CD4-positive, alpha-beta T cell treated with Interleukin-17A for 4 hours (primary cell): ENCODE data around the gene HOXD3.

ENCODE experiments used
- DNase-seq: peaks from one replicate; pipeline ENCODE4 v3.0.0-alpha.2; 2020; ENCODE audit warnings: mixed read lengths

HOXD3 gene

DNA sequence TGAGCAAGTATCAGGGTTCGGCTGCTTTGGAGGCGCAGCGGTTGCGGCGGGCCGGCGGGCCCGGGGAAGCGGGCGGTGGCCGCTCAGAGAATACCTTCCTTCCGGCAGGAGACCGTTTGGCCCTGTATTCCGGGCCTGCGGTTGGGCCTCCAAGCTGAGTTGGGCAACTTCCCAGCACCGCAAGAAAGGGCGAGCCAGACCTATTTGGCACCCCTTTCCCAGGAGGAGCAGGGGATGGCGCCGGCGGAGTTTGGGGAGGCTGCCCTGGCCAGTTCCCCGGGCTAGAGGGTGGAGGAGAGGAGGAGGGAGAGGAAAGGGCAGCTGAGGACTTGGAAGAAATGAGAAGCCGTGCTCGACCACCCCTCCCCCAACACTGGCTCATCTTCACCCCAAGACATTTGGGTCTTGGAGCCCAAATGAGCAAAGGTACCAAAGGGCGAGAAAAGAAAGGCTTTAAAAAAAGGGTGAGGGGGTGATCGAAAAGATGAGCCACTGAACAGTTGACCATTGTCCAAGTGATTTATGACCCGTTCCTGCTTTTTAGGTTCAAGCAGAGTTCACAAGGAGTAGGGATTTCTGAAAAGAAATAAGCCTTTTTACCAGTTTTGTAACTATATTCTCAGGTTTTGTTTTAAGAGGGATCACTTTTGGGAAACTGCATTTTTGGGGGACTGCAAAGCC, 8.4 kb downstream of the HOXD3 start:
- DNase-seq, result no peak

DNA sequence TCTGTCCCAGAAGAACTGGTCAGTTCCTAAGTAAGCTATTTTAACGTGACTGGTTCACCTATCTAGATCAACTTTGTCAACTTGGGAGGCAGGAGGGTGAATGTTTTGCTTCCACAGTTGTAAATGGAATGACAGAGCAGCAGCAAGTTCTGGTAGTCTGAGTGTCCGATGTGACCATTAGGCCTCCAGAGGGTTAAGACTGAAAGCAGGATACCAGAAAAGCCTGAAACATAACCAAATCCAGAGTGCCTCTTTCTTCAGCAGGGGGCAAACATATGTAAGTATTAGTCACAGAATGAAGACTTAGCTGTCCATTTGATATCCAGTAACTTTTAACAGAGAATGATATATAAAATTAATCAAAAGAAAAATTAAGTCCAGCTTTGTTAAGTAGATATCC, 9.2 kb downstream of the HOXD3 start:
- no peak for DNase-seq

DNA sequence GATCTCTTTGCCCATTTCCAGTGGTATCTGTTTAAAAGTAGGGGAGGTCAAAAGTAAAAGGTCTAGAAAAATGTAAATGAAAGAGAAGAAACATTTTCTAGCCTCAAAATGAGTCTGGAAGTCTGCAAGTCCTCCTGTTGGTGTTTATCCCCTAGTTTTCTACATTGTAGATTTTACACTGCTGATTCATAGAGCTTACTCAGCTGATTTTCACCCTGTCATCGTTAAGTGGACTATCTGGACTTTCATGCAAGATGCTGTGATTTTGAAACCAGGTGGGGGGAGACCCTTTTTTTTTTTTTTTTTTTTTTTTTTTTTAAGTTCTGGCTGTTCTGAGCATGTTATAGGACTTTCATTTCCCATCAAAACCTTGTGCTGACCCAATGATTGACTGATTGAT, 10.3 kb downstream of the HOXD3 start:
- no peak for DNase-seq

DNA sequence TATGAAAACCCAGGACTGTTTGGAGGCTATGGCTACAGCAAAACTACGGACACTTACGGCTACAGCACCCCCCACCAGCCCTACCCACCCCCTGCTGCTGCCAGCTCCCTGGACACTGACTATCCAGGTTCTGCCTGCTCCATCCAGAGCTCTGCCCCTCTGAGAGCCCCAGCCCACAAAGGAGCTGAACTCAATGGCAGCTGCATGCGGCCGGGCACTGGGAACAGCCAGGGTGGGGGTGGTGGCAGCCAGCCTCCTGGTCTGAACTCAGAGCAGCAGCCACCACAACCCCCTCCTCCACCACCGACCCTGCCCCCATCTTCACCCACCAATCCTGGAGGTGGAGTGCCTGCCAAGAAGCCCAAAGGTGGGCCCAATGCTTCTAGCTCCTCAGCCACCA, 12.1 kb downstream of the HOXD3 start:
- no peak for DNase-seq

DNA sequence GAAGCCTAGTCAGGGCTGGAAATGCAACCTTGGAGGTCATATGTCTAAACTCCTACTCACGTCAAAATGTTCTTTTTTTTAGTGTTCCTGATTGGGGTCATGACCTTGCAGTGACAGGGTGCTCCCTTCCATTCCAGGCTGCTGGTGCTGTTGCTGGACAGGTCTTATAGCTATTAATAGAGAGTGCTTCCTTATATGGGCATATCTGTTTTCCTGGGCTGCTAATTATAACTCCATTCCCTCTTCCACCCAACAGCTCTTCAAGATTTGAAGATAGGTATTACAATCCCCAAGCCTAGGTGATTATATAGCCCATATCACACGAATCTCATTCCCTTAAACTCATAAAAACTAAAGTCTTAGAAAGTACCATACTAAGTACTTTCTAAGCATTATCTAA, 12.6 kb downstream of the HOXD3 start:
- no peak for DNase-seq

DNA sequence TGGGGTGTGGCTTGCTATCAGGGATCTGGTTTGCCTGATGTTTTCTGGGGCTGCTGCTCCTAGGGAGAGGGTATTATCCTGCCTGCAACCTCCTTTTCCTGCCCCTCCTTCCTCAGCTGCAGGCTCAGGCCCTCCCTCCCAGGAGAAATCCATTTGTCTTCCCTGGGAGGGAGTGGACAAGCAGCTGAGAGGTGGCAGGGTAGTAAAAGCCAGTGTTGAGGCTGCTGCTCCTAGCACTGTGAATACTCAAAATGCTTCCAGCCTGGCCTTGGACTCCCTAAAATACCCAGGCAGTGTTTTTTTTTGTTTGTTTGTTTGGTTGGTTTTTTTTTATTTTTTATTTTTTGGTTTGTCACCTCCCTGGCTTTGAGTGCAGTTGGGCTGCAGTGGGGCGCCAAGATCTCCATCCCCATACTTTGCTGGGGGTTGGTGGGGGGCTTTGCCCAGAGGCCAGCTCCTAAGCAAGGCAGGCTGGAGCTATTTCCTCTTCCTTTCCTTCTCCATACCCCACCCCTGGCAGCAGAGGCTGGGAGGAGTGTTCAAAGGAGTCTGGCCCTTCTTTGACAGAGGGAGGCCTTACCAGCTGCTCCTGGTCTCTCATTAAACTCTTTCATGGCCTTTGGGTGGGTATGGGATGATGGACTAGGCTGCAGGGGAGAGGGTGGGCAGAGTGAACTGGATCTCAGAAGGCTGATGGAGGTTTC, 13.6 kb downstream of the HOXD3 start:
- no peak for DNase-seq

DNA sequence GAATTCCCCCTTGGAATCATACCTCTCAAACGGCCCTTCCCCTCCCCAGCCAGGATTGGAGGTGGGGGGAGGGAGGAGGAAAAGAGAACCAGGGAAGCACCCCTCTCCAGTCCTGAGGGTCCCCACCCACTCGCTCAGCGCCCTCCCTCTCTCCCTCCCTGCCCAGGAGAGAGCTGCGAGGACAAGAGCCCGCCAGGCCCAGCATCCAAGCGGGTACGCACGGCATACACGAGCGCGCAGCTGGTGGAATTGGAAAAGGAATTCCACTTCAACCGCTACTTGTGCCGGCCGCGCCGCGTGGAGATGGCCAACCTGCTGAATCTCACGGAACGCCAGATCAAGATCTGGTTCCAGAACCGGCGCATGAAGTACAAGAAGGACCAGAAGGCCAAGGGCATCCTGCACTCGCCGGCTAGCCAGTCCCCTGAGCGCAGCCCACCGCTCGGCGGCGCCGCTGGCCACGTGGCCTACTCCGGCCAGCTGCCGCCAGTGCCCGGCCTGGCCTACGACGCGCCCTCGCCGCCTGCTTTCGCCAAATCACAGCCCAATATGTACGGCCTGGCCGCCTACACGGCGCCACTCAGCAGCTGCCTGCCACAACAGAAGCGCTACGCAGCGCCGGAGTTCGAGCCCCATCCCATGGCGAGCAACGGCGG, 14.4 kb downstream of the HOXD3 start:
- no peak for DNase-seq

DNA sequence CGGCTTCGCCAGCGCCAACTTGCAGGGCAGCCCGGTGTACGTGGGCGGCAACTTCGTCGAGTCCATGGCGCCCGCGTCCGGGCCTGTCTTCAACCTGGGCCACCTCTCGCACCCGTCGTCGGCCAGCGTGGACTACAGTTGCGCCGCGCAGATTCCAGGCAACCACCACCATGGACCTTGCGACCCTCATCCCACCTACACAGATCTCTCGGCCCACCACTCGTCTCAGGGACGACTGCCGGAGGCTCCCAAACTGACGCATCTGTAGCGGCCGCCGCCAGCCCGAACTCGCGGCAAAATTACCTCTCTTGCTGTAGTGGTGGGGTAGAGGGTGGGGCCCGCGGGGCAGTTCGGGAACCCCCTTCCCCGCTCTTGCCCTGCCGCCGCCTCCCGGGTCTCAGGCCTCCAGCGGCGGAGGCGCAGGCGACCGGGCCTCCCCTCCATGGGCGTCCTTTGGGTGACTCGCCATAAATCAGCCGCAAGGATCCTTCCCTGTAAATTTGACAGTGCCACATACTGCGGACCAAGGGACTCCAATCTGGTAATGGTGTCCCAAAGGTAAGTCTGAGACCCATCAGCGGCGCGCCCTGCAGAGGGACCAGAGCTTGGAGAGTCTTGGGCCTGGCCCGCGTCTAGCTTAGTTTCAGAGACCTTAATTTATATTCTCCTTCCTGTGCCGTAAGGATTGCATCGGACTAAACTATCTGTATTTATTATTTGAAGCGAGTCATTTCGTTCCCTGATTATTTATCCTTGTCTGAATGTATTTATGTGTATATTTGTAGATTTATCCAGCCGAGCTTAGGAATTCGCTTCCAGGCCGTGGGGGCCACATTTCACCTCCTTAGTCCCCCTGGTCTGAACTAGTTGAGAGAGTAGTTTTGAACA, 15.1 kb downstream of the HOXD3 start:
- DNase-seq, result no peak

DNA sequence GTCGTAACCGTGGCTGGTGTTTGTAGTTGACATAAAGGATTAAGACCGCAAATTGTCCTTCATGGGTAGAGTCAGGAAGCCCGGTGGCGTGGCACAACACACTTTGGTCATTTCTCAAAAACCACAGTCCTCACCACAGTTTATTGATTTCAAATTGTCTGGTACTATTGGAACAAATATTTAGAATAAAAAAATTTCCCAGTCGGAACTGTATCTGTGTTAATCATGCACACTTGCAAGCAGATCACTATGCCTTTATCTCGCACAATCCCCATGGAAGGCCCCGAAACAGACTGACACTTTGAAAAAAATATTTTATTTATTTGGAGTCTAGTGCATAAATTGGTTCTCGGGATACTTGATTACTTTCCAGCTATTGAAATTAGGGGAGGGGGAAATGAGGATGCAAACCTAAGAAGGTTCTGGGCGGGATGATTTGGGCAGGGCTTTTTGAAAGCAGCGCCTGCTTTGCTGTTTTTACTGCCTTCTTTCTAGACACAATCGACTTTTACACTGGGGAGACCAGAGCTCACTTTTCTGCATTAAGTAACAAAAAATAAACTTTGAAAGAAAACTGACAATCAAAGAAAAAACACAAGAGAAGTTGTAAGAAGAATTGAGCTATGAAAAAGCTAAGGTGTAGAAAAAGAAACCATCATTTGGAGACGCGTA, 15.9 kb downstream of the HOXD3 start:
- DNase-seq, result no peak

DNA sequence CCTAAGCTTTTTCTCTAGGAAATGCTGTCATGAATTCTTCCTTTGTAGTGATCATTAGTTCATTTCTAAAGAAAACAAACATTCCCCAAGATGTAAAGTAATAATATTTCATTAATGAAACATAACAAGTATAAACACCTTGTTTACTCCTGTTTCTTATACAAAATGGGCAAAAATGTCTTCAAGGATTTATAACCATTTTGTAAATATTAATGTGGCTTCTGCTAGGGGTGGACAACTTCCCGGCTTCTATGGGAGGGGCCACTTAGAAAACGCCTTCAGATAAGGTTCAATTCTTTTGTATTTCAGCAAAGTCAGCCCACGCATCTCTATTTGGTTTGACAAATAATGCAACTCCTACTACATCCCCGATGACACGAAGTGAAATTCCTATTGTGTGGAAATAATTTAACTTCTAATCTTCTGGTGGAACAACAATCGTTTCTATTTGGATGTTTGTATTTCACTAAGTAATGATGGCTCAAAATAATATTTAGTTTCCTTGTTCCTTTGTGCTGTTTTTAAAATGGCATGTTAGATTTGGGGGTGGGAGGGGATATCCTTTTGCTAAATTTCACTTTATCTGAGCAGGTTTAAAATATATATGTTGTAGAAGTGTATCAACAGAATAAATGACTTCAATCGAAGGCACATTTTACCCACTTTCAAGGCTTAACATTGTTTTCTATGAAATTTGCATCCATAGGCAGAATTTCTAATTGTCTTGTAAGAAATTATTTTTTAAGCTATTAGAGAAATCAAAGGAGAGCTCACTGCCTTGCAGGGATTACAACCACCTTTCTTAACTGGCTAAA, 16.7 kb downstream of the HOXD3 start:
- DNase-seq, result no peak

DNA sequence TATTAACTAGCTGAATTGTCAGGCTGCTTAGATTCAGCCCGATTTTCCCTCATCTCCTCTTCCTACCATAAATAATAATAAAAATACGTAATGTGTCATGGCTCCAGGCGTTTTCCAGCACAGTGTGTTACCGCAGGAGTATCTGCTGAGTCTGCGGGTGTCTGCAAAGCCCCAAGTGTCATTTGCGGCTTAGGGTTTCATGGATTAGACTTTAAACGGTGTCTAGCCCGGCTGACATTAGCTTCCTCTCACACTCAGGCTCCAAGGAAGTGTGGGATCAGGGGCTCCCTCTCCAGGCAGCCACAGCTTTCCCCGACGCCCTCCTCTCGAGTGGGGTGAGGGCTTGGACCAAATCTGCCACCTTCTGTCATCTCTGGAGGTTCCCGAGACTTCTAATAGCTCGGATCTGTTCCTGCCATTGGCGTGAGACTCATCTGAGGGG, 17.3 kb downstream of the HOXD3 start:
- DNase-seq, result no peak

DNA sequence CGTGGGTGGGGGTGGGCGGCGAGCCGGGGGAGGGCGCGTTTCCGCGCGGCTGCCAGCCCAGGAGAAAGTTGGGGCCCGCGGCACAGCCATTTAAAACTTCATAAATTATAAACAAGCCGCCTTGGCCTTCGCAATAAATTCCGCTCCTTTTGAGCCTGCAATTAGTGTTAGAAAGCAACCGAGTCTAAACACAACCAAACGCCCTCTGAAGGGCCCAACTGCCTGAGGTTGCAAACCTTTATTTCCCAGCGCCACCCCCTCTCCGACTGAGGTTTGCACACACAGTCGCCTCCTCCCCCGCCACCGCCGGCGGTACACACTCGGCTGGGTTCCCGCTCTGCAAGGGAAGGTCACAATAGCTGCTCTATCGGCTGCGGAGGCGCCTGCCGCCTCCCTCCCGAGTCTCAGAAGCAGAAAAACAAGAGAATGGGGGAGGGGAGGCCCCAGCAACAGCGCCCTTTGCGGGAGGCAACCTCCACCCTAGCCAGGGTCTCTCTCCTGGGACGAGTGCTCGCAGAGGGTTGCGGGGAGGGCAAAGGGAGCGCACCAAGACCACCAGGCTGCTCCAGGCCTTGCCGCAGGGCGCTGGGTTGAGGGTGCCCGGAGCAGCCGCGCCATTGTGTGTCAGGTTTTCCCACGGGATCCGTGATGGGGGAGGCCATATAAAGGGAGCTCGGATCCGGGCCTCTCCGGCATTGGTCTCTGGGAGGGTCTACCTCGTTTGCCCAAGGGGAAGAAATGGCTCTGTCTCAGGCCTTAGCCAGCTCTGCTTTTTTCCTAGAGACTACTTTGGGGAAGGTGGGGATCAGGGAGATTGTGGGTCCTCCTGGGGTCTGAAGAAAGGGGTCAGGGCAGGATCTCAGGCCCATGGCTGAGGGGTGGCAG, 18.0 kb downstream of the HOXD3 start:
- DNase-seq, result no peak

DNA sequence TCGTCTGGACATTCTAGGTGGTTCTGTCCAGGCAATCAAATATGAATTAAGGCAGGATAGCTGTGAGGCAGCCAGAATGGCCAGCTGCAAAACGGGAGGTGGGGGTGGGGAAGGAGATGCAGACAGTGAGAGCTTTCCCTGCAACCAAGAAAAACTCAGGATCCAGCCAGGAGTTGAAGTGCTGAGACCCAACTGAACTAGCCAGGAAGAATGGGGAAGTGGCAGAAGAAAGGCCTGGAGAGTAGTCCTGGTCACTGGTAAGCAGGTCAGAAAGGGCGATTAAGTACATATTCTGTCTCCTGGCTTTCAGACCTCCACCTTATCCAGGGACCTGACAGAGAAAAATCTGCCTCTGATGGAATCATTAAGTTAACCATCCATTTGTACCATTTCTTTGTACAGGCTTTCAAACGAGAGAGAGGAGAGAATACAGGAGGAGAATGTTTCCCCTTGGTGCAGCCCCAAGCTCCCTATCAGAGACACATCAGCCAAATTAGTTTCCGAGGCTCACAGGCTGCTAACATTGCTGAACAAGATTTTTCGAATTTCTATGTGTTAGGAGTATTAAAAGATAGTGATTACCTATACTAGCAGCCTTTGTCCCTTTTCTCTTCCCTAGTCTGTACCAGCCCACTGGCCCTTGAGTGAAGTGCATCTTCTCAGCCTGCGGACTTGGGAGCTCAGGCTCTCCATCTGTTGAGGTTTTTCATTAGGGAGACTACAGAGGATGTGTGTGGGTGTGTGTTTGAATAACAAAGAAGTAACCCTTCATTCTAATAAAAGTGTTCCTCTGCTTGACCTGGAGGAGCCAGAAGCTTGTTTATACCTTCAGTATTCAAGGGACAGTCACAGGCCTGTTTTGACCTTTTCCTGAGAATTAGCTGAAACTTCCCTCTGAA, 18.9 kb downstream of the HOXD3 start:
- no peak for DNase-seq

DNA sequence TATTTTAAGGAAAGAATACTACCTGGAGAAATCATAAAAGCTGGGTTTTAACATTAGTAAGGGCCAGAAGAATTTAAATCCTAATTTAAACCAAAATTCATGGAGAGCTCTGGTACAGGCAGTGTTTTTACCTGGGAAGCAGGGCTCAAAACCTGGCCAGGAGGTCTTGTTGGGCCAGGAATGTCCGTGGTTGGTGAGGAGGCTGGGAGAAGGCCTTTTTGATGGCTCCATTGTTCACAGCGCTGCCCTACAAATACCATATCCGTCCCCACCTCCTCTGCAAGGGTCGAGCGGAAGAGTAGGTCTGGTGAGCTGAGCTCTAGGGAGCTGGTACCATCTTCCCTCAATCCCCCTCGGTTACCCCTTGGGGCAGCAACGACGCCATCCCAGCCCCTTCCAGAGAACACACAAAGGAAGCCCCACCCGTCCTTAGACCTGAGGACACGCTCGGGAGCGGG, 20.5 kb downstream of the HOXD3 start:
- no peak for DNase-seq

DNA sequence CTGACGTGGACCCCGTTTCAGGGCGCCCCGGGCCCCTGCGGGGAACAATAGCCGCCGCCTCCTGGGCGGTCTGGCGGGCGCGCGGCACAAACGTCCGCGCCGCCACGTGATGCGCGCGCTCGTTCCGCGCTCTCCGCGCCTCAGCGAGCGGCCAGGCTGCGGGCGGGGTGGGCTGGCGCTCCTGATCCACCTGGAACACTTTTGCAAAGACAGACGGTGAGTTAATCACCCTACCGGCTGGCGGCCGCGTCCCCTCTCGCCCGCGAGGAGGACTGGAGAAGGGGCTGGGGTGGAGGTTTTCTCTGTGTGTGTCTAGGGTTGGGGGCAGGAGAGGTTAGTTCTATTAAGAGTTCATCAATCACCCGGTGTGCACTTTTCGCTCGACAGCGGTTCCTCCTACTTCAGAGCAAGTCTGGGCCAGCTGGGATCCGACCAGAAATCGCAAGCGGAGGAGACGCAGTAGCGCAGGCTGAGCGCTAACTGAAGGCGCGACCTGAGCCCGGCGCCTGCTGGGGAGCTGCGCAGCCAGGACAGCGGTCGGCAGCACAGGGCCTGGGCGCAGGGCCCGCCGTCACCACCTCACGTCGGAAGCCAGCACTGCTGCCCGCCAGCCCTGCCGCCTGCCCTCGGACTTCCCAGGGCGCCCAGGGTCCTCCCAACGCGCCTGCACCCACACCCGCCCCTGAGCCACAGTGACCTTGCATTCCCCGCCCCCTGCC, 21.1 kb downstream of the HOXD3 start:
- no peak for DNase-seq

DNA sequence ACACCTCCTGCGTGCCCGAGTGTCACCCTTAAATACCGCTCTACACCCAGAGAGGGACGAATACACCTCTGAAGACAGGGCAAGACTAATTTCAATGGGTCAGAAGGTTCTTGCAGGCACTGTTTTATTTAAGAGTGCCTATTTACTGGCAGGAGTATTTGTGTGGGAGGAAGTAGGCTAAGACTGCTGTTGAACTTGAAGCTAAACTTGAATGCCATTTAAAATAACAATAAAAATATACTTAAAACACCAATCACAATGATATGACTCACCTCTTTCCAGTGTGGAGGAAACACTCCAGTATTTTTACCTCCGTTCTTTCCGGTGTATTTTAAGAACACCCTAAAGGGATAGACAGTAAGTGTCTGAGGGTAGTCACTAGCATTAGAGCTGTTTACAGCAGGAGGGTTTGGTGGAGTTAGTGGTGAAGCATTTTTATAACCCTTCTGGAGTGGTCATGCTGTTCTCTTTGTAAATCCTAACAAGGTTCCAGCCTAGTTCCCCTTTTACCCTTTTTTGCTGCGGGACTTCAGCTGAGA, 21.7 kb downstream of the HOXD3 start:
- DNase-seq, result no peak

DNA sequence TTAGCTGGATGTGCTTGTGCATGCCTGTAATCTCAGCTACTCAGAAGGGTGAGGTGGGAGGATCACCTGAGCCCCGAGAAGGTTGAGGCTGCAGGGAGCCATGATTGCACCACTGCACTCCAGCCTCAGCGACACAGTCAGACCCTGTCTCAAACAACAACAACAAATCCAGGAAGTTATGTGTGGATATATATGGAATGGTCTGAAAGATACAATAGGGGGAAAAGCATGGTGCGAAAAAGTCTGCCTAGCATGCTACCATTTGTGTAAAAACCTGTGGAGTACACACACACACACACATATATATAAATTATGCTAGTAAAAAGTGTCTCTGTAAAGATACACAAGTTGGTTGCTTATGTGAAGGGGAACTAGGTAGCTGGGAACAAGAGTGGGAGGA, 24.4 kb downstream of the HOXD3 start:
- DNase-seq, result no peak

DNA sequence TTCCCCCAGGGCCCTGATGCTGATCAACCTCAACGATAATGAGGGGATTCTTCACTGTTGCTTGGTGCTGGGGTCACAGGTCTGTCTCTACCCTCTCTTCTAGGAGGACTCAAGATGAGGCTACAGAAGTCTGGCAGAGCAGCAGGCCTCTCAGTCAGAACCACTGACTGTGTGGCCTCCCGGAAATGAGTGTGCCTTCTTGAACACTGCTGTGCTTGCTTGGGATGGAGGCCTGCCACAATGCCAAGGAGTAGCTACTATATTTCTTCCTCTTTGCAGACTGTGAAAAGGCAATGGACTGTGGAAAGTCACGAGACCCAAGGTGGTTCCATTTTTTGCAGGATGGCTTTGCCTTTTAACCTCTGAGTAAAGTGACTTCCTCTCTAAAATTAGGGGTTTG, 25.6 kb downstream of the HOXD3 start:
- DNase-seq, result no peak
